IPS-20b (cell line): ENCODE results near the gene PFDN1.
A peak's percentile ranks its signal among the peaks of the same experiment; 100 is the strongest.

Source experiments
- H3K27ac ChIP-seq: one replicate; pipeline ENCODE4 v1.5.1; 2013; ENCODE audit warnings: low read length
- H3K27me3 ChIP-seq: 2 replicates; pipeline ENCODE4 v1.6.1; 2013; ENCODE audit warnings: mild to moderate bottlenecking, low read length, inconsistent platforms; ENCODE audit not compliant: insufficient read depth
- H3K36me3 ChIP-seq: 2 replicates; pipeline ENCODE4 v1.6.1; 2013; ENCODE audit warnings: low read depth, mild to moderate bottlenecking, inconsistent platforms, low read length, moderate library complexity; ENCODE audit not compliant: insufficient read depth
- H3K4me1 ChIP-seq: 2 replicates; pipeline ENCODE4 v1.6.1; 2013; ENCODE audit warnings: mild to moderate bottlenecking, control low read depth, inconsistent platforms, low read length, moderate library complexity; ENCODE audit not compliant: insufficient read depth
- H3K4me3 ChIP-seq: 2 replicates; pipeline ENCODE4 v1.5.1; 2013; ENCODE audit warnings: mild to moderate bottlenecking, low read length, inconsistent platforms
- H3K9ac ChIP-seq: 2 replicates; pipeline ENCODE4 v1.6.1; 2013; ENCODE audit warnings: low read depth, mild to moderate bottlenecking, inconsistent platforms, low read length, moderate library complexity
- H3K9me3 ChIP-seq: 2 replicates; pipeline ENCODE4 v1.6.1; 2013; ENCODE audit warnings: mild to moderate bottlenecking, low read depth, low read length, inconsistent platforms; ENCODE audit not compliant: insufficient read depth

Gene PFDN1

GRCh38 chr5:140342287-140342686 is 39.4 kb upstream of the PFDN1 start:
- Histone ChIP-seq H3K36me3 (no peaks in the 10 kb centered on the region), H3K9ac (no peak overlapping the region), H3K9me3 (no peaks in the 10 kb centered on the region), H3K27ac (no peak overlapping the region), H3K27me3 (peaks cover 21% of the 10 kb centered on the region), H3K4me1 (peaks cover 13% of the 10 kb centered on the region), H3K4me3 (no peak overlapping the region)

GRCh38 chr5:140341591-140341990 is 38.7 kb upstream of the PFDN1 start:
- Histone ChIP-seq H3K27ac (no peak overlapping the region), H3K9me3 (no peaks in the 10 kb centered on the region), H3K4me1 (peaks cover 9% of the 10 kb centered on the region), H3K36me3 (no peaks in the 10 kb centered on the region), H3K27me3 (peaks cover 21% of the 10 kb centered on the region), H3K4me3 (no peak overlapping the region), H3K9ac (no peak overlapping the region)

- H3K27me3 ChIP-seq, result peaks cover 17% of the 10 kb centered on the region
- peaks cover 8% of the 10 kb centered on the region for H3K4me1 ChIP-seq
- H3K4me3 ChIP-seq, result no peak overlapping the region
- H3K27ac ChIP-seq, result no peak overlapping the region
- H3K36me3 ChIP-seq, result no peaks in the 10 kb centered on the region
- no peaks in the 10 kb centered on the region for H3K9me3 ChIP-seq
- H3K9ac ChIP-seq, result no peak overlapping the region
Observed at GRCh38 chr5:140340605-140341121, 37.8 kb upstream of the PFDN1 start.

- no peaks in the 10 kb centered on the region; the same call in 1 of the 2 replicates for H3K4me1 ChIP-seq
- H3K9ac ChIP-seq, result no peak overlapping the region
- no peaks in the 10 kb centered on the region for H3K9me3 ChIP-seq
- H3K27me3 ChIP-seq, result peaks cover 6% of the 10 kb centered on the region
- no peak overlapping the region for H3K4me3 ChIP-seq
- no peak overlapping the region for H3K27ac ChIP-seq
- no peaks in the 10 kb centered on the region; the same call in 1 of the 2 replicates for H3K36me3 ChIP-seq
Observed at GRCh38 chr5:140339636-140340035, 36.7 kb upstream of the PFDN1 start.

GRCh38 chr5:140338908-140339307 is 36.0 kb upstream of the PFDN1 start:
- no peaks in the 10 kb centered on the region for H3K9me3 ChIP-seq
- no peaks in the 10 kb centered on the region; the same call in 1 of the 2 replicates for H3K4me1 ChIP-seq
- H3K27me3 ChIP-seq, result no peaks in the 10 kb centered on the region
- H3K36me3 ChIP-seq, result peaks cover 2% of the 10 kb centered on the region; the same call in 1 of the 2 replicates
- no peak overlapping the region for H3K4me3 ChIP-seq
- H3K27ac ChIP-seq, result no peak overlapping the region
- H3K9ac ChIP-seq, result no peak overlapping the region

GRCh38 chr5:140338336-140338735 is 35.4 kb upstream of the PFDN1 start:
- Histone ChIP-seq H3K27ac (no peak overlapping the region), H3K9ac (no peak overlapping the region), H3K36me3 (peaks cover 4% of the 10 kb centered on the region; the same call in 1 of the 2 replicates), H3K4me3 (no peak overlapping the region), H3K9me3 (no peaks in the 10 kb centered on the region), H3K27me3 (no peaks in the 10 kb centered on the region), H3K4me1 (no peaks in the 10 kb centered on the region; the same call in 1 of the 2 replicates)

GRCh38 chr5:140337880-140338279 is 35.0 kb upstream of the PFDN1 start:
- H3K27me3 ChIP-seq, result no peaks in the 10 kb centered on the region
- H3K4me1 ChIP-seq, result no peaks in the 10 kb centered on the region; the same call in 1 of the 2 replicates
- no peak overlapping the region for H3K4me3 ChIP-seq
- no peak overlapping the region for H3K27ac ChIP-seq
- no peaks in the 10 kb centered on the region for H3K9me3 ChIP-seq
- H3K9ac ChIP-seq, result no peak overlapping the region
- peaks cover 4% of the 10 kb centered on the region; the same call in 1 of the 2 replicates for H3K36me3 ChIP-seq

GRCh38 chr5:140336388-140336787 is 33.5 kb upstream of the PFDN1 start:
- no peak overlapping the region for H3K27ac ChIP-seq
- H3K4me3 ChIP-seq, result no peak overlapping the region
- H3K36me3 ChIP-seq, result peaks cover 4% of the 10 kb centered on the region; the same call in 1 of the 2 replicates
- no peak overlapping the region for H3K9ac ChIP-seq
- H3K9me3 ChIP-seq, result no peaks in the 10 kb centered on the region
- H3K27me3 ChIP-seq, result no peaks in the 10 kb centered on the region
- no peaks in the 10 kb centered on the region; the same call in 1 of the 2 replicates for H3K4me1 ChIP-seq

GRCh38 chr5:140331638-140332037 is 28.7 kb upstream of the PFDN1 start:
- peaks cover 4% of the 10 kb centered on the region; the same call in 1 of the 2 replicates for H3K36me3 ChIP-seq
- no peak overlapping the region for H3K9ac ChIP-seq
- H3K4me1 ChIP-seq, result peaks cover 7% of the 10 kb centered on the region; the same call in 1 of the 2 replicates
- no peak overlapping the region for H3K4me3 ChIP-seq
- no peaks in the 10 kb centered on the region for H3K9me3 ChIP-seq
- H3K27ac ChIP-seq, result no peak overlapping the region
- H3K27me3 ChIP-seq, result no peaks in the 10 kb centered on the region

GRCh38 chr5:140329739-140330481 is 27.0 kb upstream of the PFDN1 start:
- no peaks in the 10 kb centered on the region for H3K27me3 ChIP-seq
- no peak overlapping the region for H3K27ac ChIP-seq
- peaks cover 7% of the 10 kb centered on the region; the same call in 1 of the 2 replicates for H3K4me1 ChIP-seq
- no peak overlapping the region for H3K9ac ChIP-seq
- H3K9me3 ChIP-seq, result no peaks in the 10 kb centered on the region
- H3K4me3 ChIP-seq, result no peak overlapping the region
- peaks cover 4% of the 10 kb centered on the region; the same call in 1 of the 2 replicates for H3K36me3 ChIP-seq

GRCh38 chr5:140328036-140328764 is 25.3 kb upstream of the PFDN1 start:
- H3K36me3 ChIP-seq, result no peaks in the 10 kb centered on the region
- H3K4me1 ChIP-seq, result peaks cover 7% of the 10 kb centered on the region; the same call in 1 of the 2 replicates
- no peak overlapping the region for H3K27ac ChIP-seq
- H3K9me3 ChIP-seq, result no peaks in the 10 kb centered on the region
- H3K9ac ChIP-seq, result 0 out of 2 replicates have a peak overlapping the region, but pooled peaks have one; percentile 14
- no peaks in the 10 kb centered on the region for H3K27me3 ChIP-seq
- no peak overlapping the region for H3K4me3 ChIP-seq
